PC-9 (cell line): ENCODE results near the gene EXOC7. TPM values are rescaled to one million over a fixed set of nuclear protein-coding genes. Genes with fewer than 3 reads are reported as not detected.
A peak's percentile ranks its signal among the peaks of the same experiment; 100 is the strongest.

Source experiments
- BruUV-seq: library from RNA; stranded (reverse); fragments of 400-500 nt; replicated peaks from 2 replicates; lab custom pipeline; 2021; lab: Mats Ljungman, UMichigan
- CTCF ChIA-PET: fragments of 300-600 bp; sonication (Branson Sonifier 250); formaldehyde crosslinking; loops from one replicate; lab custom pipeline; 2022; ENCODE audit warnings: antibody characterized with exemption; lab: Charles Lee
- POLR2A ChIA-PET: fragments of 300-600 bp; sonication (Branson Sonifier 250); formaldehyde crosslinking; loops from one replicate; lab custom pipeline; 2022; ENCODE audit warnings: antibody characterized with exemption; ENCODE audit not compliant: unreplicated experiment; lab: Charles Lee
- DNase-seq, 2 experiments: peaks; one replicate each; pipeline versions ENCODE4 v3.0.0 to v3.0.0-alpha.2; 2015 to 2022; ENCODE audit warnings: mixed read lengths in 1 of 2
- H2AFZ ChIP-seq: fragments of 200-600 bp; sonication (generic); 2 replicates; pipeline ENCODE4 v1.8.1; 2017; ENCODE audit warnings: antibody characterized with exemption
- H3F3A ChIP-seq: fragments of 200-600 bp; sonication (generic); 2 replicates; pipeline ENCODE4 v1.8.1; 2017; ENCODE audit warnings: antibody characterized with exemption, mild to moderate bottlenecking, low read depth; ENCODE audit not compliant: insufficient read depth
- H3K27ac ChIP-seq: fragments of 200-600 bp; sonication (generic); 2 replicates; pipeline ENCODE4 v1.6.1; 2016; ENCODE audit warnings: mixed run types
- H3K27me3 ChIP-seq: fragments of 200-600 bp; sonication (generic); 2 replicates; pipeline ENCODE4 v1.6.1; 2016; ENCODE audit warnings: low read depth, mixed run types; ENCODE audit not compliant: insufficient read depth
- H3K36me3 ChIP-seq: fragments of 200-600 bp; sonication (generic); 2 replicates; pipeline ENCODE4 v1.6.1; 2016; ENCODE audit warnings: low read depth, mixed run types
- H3K4me1 ChIP-seq: fragments of 200-600 bp; sonication (generic); replicated peaks from 2 replicates; pipeline ENCODE4 v1.6.1; 2016; ENCODE audit warnings: mixed run types; ENCODE audit not compliant: insufficient read depth
- H3K4me2 ChIP-seq: fragments of 200-600 bp; sonication (generic); 2 replicates; pipeline ENCODE4 v1.6.1; 2017; ENCODE audit warnings: mixed run types
- H3K4me3 ChIP-seq: fragments of 200-600 bp; sonication (generic); 2 replicates; pipeline ENCODE4 v1.6.1; 2016; ENCODE audit warnings: mixed run types
- H3K79me2 ChIP-seq: fragments of 200-600 bp; sonication (generic); 2 replicates; pipeline ENCODE4 v1.6.1; 2017; ENCODE audit warnings: low read depth, mixed run types
- H3K9me2 ChIP-seq: fragments of 200-600 bp; sonication (generic); 2 replicates; pipeline ENCODE4 v1.8.1; 2017; ENCODE audit warnings: mild to moderate bottlenecking; ENCODE audit not compliant: insufficient read depth
- H3K9me3 ChIP-seq: fragments of 200-600 bp; sonication (generic); 2 replicates; pipeline ENCODE4 v1.8.1; 2016; ENCODE audit warnings: low read depth; ENCODE audit not compliant: insufficient read depth
- H4K20me1 ChIP-seq: fragments of 200-600 bp; sonication (generic); 2 replicates; pipeline ENCODE4 v1.8.1; 2017; ENCODE audit not compliant: insufficient read depth
- CTCF ChIP-seq: fragments of 200-600 bp; sonication (generic); conservative IDR thresholded peaks from 2 replicates; pipeline ENCODE4 v1.6.1; 2017; ENCODE audit warnings: mixed run types, antibody characterized with exemption, mild to moderate bottlenecking, moderate library complexity
- EZH2 ChIP-seq: fragments of 200-600 bp; sonication (generic); IDR thresholded peaks from 2 replicates; pipeline ENCODE4 v1.8.0; 2017; ENCODE audit warnings: antibody characterized with exemption, low read depth
- intact Hi-C: fragments of 100-400 bp; cut with micrococcal nuclease; formaldehyde crosslinking; loops from one replicate; pipeline ENCODE4 v1.10.0; 2022; ENCODE audit not compliant: unreplicated experiment
- total RNA-seq: library from RNA; stranded (reverse); gene quantifications from 2 replicates; pipeline ENCODE4 v1.2.3, GENCODE V29; 2021

EXOC7 gene
- total RNA-seq, 1 experiment from 2014 or later: 131 TPM

DNA sequence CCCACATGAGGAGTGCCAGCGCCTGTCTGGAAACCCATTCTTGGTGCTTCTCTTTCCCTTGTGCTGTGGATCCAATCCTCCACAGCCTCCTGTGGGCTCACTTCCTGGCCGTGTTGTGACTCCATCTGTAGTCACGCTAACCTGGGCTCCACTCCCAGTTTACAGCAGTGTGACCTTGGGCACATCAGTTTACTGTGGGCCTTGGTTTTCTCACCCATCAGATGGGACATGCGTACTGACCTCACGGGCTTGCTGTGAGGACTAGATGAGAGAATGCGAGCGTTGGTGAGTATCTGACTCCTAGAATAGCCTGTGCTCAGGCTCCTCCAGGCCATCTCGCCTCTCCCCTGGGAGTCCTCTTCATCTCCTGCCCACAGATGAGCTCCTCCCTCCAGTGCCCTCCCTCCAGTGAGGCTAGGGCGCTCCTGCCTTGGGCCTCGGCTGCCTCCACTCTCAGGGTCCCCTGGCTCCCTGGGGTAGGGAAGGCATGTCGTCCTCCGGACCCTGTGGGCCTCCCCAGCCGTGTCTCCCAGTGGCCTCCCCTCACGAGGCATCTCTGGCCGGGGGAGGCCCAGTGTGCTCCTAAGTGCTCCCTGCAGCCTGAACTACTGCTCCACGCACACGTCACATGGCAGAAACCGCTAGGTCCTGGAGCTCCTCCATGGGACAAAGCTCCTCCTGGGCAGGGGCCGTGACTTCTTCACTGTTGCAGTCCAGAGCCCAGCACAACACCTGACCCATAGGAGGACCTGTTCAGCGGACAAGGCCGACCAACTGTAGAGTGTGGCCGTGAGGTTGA, 42.7 kb upstream of the EXOC7 start:
- DNase-seq: no peak
- POLR2A ChIA-PET: interaction anchor here (0.6 to 0.7 kb wide), 2 partner anchors 22 to 132 kb away, joined by 3 to 7 read pairs; no protein-coding TSS in a partner anchor
- H3K36me3 ChIP-seq: no peaks in the 10 kb centered on the region

DNA sequence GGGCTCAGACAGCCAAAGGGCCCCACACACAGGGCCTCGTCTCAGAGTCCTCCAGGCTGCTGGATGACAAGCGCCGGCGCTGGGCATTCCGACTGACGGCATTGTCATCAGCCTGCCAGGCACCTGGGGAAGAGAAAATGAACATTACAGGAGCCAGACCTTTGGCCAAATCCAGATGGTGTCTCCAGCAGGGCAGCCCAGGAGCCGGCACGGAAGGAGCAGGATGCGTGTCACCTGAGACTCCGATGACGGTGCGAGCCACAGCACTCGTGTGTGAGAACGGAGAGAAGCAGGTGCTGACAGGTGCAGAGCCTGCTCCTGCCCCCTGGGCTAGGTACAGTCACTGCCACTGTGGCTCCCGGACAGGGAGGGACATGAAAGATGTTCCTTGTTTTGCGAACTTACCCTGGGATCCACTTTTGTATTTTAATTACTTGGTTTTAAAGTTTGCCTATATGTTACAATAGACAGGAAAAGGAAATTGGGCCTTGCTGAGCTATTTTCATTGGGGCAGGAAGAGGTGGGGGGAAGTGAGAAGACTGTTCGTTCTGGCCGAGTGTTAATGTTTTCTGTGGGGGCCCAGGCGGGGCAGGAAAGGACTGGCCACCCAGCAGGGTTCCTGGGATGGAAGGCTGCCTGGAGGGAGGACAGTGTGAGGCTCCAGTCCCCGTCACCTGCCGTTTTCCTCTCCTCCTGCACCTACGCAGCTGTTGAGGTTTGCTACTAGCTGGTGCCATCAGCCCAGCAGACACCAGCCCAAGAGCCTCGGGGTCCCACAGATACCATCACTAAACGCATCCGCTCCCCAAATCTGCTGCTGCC, 41.9 kb upstream of the EXOC7 start:
- Histone ChIP-seq H3K4me2 (no peak overlapping the region), H3K4me1 (peaks cover 27% of the 10 kb centered on the region), H4K20me1 (no peaks in the 10 kb centered on the region), H2AFZ (no peak overlapping the region), H3K36me3 (no peaks in the 10 kb centered on the region), H3K4me3 (no peak overlapping the region), H3K79me2 (no peaks in the 10 kb centered on the region), H3K9me3 (no peaks in the 10 kb centered on the region), H3K9me2 (no peaks in the 10 kb centered on the region), H3K27me3 (no peaks in the 10 kb centered on the region), H3K27ac (no peak overlapping the region), H3F3A (peaks cover 10% of the 10 kb centered on the region; the same call in 1 of the 2 replicates)
- DNase-seq: no peak
- ChIA-PET POLR2A (interaction anchor here (0.5 to 0.6 kb wide), 2 partner anchors 20 to 133 kb away, joined by 3 to 5 read pairs; no protein-coding TSS in a partner anchor), CTCF (interaction anchor here (0.6 kb wide), 1 partner anchor 27 kb away, joined by 3 read pairs; no protein-coding TSS in a partner anchor)
- no peak for TF ChIP-seq EZH2
- no peak for TF ChIP-seq CTCF
- intact Hi-C loops: no loop called here
- BruUV-seq: no TSS peak

More for the DNA sequence above, 42.7 kb upstream of the EXOC7 start:
- BruUV-seq: no TSS peak
- no peaks in the 10 kb centered on the region for H3K79me2 ChIP-seq
- no peaks in the 10 kb centered on the region for H3K9me3 ChIP-seq
- CTCF ChIA-PET: interaction anchor here (0.6 to 1.4 kb wide), 2 partner anchors 22 to 28 kb away, joined by 3 to 4 read pairs; no protein-coding TSS in a partner anchor
- no peak overlapping the region for H2AFZ ChIP-seq
- no peak overlapping the region for H3K27ac ChIP-seq
- H3K4me3 ChIP-seq: no peak overlapping the region
- TF ChIP-seq CTCF: no peak
- no peak for TF ChIP-seq EZH2
- H3K4me1 ChIP-seq: peaks cover 27% of the 10 kb centered on the region
- H4K20me1 ChIP-seq: no peaks in the 10 kb centered on the region
- H3F3A ChIP-seq: peaks cover 10% of the 10 kb centered on the region; the same call in 1 of the 2 replicates
- intact Hi-C loops: no loop called here
- no peaks in the 10 kb centered on the region for H3K27me3 ChIP-seq
- no peaks in the 10 kb centered on the region for H3K9me2 ChIP-seq
- no peak overlapping the region for H3K4me2 ChIP-seq

DNA sequence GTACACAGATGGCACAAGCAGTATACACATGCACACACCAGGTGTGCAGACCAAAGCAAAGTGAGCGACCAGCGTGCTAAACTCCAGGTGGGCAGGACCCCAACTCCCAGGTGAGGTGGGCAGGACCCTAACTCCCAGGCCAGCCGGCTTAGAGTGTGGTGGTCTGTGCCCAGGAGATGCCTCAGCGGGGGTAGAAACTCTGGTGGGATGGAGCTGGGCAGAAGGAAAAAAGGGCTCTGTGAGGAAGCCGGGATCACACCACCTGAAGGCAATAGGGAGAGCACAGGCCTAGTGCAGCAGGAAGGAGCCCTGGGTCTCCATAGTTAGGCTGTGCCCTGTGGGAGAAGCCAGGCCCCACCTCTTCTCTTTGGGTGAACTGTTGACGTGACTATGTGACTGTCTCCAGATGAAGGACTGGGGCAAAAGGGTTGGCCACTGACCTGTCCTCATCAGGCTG, 39.0 kb upstream of the EXOC7 start:
- intact Hi-C loops: no loop called here
- Histone ChIP-seq H3K9me3 (no peaks in the 10 kb centered on the region), H4K20me1 (no peaks in the 10 kb centered on the region), H3K36me3 (no peaks in the 10 kb centered on the region), H2AFZ (no peak overlapping the region), H3K4me1 (peaks cover 27% of the 10 kb centered on the region), H3K9me2 (no peaks in the 10 kb centered on the region), H3K27me3 (no peaks in the 10 kb centered on the region), H3F3A (peaks cover 10% of the 10 kb centered on the region; the same call in 1 of the 2 replicates), H3K79me2 (no peaks in the 10 kb centered on the region), H3K4me3 (no peak overlapping the region), H3K4me2 (peak overlapping the region; percentile 53; the same call in 1 of the 2 replicates), H3K27ac (no peak overlapping the region)
- POLR2A ChIA-PET: interaction anchor here (0.6 to 1.3 kb wide), 4 partner anchors 9 to 117 kb away, joined by 4 to 15 read pairs (median 5); no protein-coding TSS in a partner anchor
- CTCF ChIA-PET: interaction anchor here (0.6 to 1.3 kb wide), 3 partner anchors 20 to 137 kb away, joined by 3 to 4 read pairs (median 4); no protein-coding TSS in a partner anchor
- TF ChIP-seq CTCF (no peak), EZH2 (no peak)
- no peak for DNase-seq
- BruUV-seq: no TSS peak
